Motor neuron (in vitro differentiated cells): ENCODE data around the gene WRAP73. TPM values are rescaled to one million over a fixed set of nuclear protein-coding genes. Genes with fewer than 3 reads are reported as not detected.
A peak's percentile ranks its signal among the peaks of the same experiment; 100 is the strongest.

Experiments
- ATAC-seq, 8 experiments: fragments of 200-7000 bp; cut with Tn5 transposase; replicated peaks in 6 of 8; 2 replicates each; pipeline ENCODE4 v1.8.0; 2021; ENCODE audit warnings: mild to moderate bottlenecking in 8 of 8, moderate library complexity in 8 of 8
- H3K27ac ChIP-seq, 2 donors: fragments of 250-450 bp; sonication (Bioruptor Pico); 2 replicates each; pipeline ENCODE4 v1.9.0; 2021; ENCODE audit warnings: antibody characterized with exemption in 2 of 2, mild to moderate bottlenecking in 2 of 2, moderate library complexity in 1 of 2
- H3K4me1 ChIP-seq, 2 donors: fragments of 250-450 bp; sonication (Bioruptor Pico); replicated peaks in 1 of 2; 2 replicates each; pipeline ENCODE4 v1.6.1; 2021; ENCODE audit warnings: antibody characterized with exemption in 2 of 2, mild to moderate bottlenecking in 2 of 2, moderate library complexity in 1 of 2
- H3K4me3 ChIP-seq, 5 donors: fragments of 250-450 bp; sonication (Bioruptor Pico); 2 replicates each; pipeline ENCODE4 v1.9.0; 2021; ENCODE audit warnings: antibody characterized with exemption in 5 of 5, mild to moderate bottlenecking in 5 of 5, moderate library complexity in 4 of 5
- WGBS, 10 experiments: fragments of 450-650 bp; shearing (Covaris generic); methylation state at CpG; one replicate each; pipeline ENCODE4 v1.0.0; 2022; 5-methylcytosine and 5-hydroxymethylcytosine counted together
- in situ Hi-C, 9 experiments: fragments of 400-800 bp; cut with MboI; loops; one replicate each; pipeline ENCODE4 v1.15.0; 2021; ENCODE audit warnings: low sequenced_read_pairs in 9 of 9, low pct_unique_long_range_greater_than_20kb in 2 of 9; ENCODE audit not compliant: unreplicated experiment in 9 of 9
- total RNA-seq, 8 experiments: library from RNA; unstranded; fragments of 300-600 nt; gene quantifications; 2 replicates each; pipeline versions ENCODE4 v1.2.3 to v1.2.4, GENCODE V29; 2022

The WRAP73 gene
- total RNA-seq, 8 experiments from 2014 or later: 10.4 to 21.3 (median 17.1) TPM

- in situ Hi-C loops: no loop called here
- WGBS, 10 experiments: 24 to 60% (median 44%) methylated on average over 2 to 16 of the region's 20 CpGs
- Histone ChIP-seq H3K4me3 (no peak overlapping the region), H3K27ac (no peak overlapping the region), H3K4me1 (peaks cover 28 to 37% of the 10 kb centered on the region in 2 donors)
- no peak for ATAC-seq
These were observed 34.9 kb downstream of the WRAP73 start for GRCh38 chr1:3614755-3615742.

DNA sequence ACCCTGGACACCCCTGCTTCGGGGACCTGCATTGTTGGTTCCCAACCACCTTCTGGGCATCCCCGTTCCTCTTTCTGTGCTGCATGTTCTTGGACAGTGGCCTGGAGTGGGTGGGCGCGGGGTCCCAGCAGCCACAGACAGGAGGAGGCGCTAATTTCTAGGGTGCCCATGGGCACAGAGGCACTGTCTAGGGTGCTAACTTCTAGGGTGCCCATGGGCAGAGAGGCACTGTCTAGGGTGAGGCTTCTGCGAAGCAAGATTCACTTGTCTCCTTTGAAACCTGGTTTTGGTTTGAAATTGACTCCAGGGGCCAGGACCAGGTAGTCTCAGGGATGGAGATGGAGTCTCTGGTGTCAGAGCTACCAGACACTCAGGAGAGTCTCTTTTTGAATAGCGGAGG is 37.8 kb downstream of the WRAP73 start:
- in situ Hi-C loops: no loop called here
- Histone ChIP-seq H3K4me3 (no peak overlapping the region), H3K27ac (no peak overlapping the region), H3K4me1 (peaks cover 46 to 53% of the 10 kb centered on the region in 2 donors)
- no peak for ATAC-seq
- WGBS, 10 experiments: 17 to 100% (median 71%) methylated on average over 1 to 6 of the region's 7 CpGs; no CpG with 5 or more reads in 2 of the 10 experiments

DNA sequence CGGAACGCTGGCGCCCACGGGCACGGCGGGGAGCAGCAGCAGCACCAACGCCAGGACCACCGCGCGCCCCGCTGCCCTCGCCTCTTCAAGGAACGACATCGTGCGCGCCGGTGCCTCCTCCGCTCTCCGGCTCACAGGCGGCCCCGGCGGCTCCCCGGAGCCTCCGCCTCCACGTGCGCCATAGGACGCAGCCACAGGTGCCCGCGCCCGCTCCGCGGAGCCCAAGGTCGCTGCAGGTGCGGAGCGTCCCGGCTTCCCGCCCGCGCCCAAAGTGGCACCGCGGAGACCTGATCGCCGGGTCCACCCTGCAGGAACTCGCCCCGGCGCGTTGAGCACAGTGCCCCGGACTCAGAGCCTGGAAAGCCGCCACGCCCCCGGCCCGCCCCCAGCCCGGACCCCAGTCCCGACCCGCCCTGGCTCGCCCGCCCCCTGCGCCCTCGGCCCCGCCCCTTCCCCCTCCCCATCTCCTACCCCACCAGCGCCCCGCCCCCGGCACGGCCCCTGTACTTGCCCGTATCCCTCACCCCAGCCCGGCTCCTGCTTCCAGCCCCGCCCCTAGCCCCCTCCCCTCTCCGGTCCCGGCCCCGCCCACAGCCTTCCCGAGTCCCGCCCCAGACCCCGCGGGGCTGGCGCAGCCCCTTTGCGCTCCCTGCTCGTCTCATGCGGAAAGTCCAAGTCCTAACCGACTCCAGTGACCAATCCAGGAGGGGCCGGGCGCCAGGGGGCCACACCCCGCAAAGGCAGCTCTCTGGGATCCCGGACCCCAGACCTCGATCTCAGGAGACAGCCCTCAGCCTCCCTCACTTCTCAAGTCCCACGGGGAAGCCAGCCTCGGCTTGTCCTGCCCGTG is 38.5 kb downstream of the WRAP73 start, which contains the start of gene MEGF6:
Gene MEGF6, minus strand, starts transcription at position 339 of the 850 bp plus-strand sequence. Its CDS starts 240 bp downstream, at position 99.
- H3K4me3 ChIP-seq: peak within 1 kb of the TSS; percentile 20 to 38 (median 25)
- WGBS, 10 experiments: 0 to 3% (median 1%) methylated on average over 9 to 13 of the region's 87 CpGs; no CpG with 5 or more reads in 7 of the 10 experiments
- H3K4me1 ChIP-seq: peaks cover 53 to 60% of the 10 kb centered on the region in 2 donors
- no peak within 1 kb of the TSS for H3K27ac ChIP-seq
- in situ Hi-C loops: no loop called here
- ATAC-seq: peak; percentile 57 to 82 (median 66)

DNA sequence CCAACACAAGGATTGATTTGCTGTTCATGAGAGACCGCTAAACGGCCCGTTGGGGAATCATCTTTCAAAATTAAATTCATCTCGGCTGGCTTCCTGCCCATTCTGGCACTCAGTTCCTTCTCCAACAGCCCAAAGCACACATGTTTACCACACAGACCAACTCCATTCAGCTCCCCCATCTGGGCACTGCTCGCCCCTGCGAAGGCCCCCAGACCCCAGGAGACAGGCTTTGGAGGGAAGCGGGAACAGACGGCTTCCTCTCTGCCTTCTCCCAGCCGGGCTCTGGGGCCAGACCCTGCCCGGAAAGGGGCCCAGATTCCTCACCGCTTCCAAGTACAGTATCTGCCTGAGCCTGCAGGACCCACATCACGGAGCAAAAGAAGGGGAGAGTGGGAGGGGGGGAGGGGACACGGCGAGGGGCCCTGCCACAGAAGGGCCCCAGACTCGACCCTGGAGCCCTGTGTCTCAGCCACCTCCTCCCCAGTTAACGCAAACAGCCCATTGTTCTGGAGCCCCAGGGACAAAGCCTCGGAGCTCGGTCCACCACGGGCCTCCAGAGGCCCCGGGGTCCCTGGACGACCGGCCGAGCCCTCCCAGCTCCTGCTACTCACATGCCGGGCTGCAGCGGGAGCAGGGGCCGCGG is 39.3 kb downstream of the WRAP73 start:
- Histone ChIP-seq H3K27ac (no peak overlapping the region), H3K4me3 (peak overlapping the region; percentile 20 to 38 (median 25)), H3K4me1 (peaks cover 53 to 60% of the 10 kb centered on the region in 2 donors)
- 0 to 4% (median 2%) methylated on average over 1 to 20 of the region's 27 CpGs; no CpG with 5 or more reads in 5 of the 10 experiments for WGBS, 10 experiments
- in situ Hi-C loops: no loop called here
- ATAC-seq: peak in 6 of 8 experiments; percentile 7 to 33 (median 11)

DNA sequence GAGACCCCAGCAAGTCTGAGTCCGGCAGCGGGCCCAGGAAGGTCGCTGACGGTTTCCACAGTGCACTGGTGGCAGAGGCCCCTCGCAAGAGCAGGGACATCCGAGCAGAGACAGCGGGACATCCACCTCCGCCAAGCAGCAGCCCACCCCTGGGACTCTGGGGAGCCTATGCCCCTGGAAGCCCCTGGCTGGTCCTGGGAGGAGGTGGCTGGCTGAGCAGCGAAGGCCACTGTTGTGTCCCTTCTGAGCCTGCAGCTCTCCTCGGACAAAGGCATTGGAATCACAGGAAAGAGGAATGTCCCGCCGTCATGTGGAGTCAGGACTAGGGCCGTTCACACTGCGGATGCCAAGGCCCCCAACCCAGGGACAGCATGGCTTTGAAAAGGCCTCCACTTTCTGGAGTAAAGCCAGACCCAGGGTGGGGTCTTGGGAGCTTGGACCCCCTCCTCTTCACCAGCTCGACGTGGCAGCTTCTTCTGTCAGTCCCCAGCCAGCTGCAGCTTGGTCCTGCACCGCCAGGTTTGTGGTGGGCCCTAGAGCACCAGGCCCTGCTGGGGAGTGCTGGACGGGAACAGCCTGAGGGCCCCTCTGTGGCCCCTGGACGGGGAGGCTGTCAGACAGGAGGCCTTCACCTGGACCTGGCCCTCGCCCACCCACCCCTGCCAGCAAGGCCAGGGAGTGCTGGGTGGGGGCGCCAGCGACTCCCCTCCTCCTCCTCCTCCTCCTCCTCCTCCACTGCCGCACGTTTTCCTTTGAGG is 40.0 kb downstream of the WRAP73 start:
- in situ Hi-C loops: no loop called here
- WGBS, 10 experiments: 46 to 83% (median 55%) methylated on average over 1 to 13 of the region's 24 CpGs; no CpG with 5 or more reads in 5 of the 10 experiments
- Histone ChIP-seq H3K4me1 (peaks cover 52 to 58% of the 10 kb centered on the region in 2 donors), H3K27ac (peak overlapping the region; percentile 4), H3K4me3 (peak overlapping the region in 1 of 5 donors; percentile 38)
- ATAC-seq: peak in 1 of 8 experiments; percentile 3

DNA sequence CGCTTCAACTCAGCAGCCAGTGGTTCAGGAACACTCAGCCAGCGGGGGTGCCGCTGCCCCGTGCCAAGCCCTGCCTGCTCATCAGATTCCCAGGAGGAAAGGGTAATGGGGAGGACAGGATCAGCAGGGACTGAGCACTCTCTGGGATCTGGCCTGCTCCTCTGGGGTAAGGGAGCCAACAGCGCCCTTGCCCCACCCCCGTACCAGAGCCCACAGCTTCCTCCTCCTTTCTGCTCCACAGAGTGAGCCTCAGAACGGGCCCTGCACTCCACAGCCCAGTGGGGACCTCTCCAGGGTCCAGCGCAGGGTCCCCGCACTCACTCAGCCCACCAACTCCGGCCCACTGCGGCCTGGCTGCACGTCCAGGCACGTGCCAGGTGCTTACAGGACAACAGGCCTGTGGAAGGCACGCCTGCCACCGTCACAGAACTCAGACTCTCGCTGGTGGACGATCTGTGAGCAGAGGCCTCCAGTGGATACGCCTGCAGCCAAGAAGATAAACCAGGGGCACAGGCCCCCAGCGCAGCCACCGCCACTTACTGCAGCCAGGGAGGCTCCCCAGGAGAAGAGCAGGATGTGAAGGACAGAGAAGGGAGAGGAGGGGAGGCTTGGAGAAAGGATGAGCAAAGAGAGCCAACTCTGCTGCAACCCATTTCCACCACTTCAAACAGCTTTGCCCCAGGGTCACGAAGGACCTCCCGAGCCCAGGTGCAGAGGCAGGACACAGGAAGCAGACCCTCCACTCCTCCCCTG is 40.7 kb downstream of the WRAP73 start:
- Histone ChIP-seq H3K27ac (peak overlapping the region in 1 of 2 donors; percentile 6), H3K4me3 (no peak overlapping the region), H3K4me1 (peaks cover 47 to 51% of the 10 kb centered on the region in 2 donors)
- 42 to 95% (median 80%) methylated on average over 3 to 15 of the region's 22 CpGs; no CpG with 5 or more reads in 3 of the 10 experiments for WGBS, 10 experiments
- no peak for ATAC-seq
- in situ Hi-C loops: no loop called here

GRCh38 chr1:3608154-3608553 is 41.7 kb downstream of the WRAP73 start:
- H3K27ac ChIP-seq: peak overlapping the region in 1 of 2 donors; percentile 5
- WGBS, 10 experiments: 33 to 80% (median 61%) methylated on average over 1 to 4 of the region's 7 CpGs; no CpG with 5 or more reads in 5 of the 10 experiments
- no peak overlapping the region for H3K4me3 ChIP-seq
- H3K4me1 ChIP-seq: peaks cover 47 to 51% of the 10 kb centered on the region in 2 donors
- no peak for ATAC-seq
- in situ Hi-C loops: no loop called here

DNA sequence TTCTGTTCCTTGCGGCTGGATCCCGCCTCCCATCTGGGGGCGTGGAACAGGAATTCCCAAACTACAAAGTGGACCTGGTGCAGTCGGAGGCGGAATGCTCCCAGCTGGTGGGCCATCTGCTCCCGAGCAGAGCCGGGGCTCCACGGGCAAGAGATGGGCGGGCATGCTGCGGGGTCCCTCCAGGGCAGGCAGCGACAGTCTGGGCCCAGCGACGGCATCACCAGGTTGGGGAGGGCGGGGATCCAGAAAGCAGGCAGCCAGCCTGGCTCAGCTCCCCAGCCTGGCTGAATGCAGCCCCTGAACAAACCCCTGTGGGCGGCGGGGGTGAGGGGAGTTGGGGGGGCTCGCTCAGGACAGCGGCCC is 42.2 kb downstream of the WRAP73 start:
- H3K4me1 ChIP-seq: peaks cover 47 to 51% of the 10 kb centered on the region in 2 donors
- in situ Hi-C loops: no loop called here
- no peak overlapping the region for H3K4me3 ChIP-seq
- H3K27ac ChIP-seq: peak overlapping the region in 1 of 2 donors; percentile 5
- peak in 3 of 8 experiments; percentile 22 to 37 (median 27) for ATAC-seq
- 10 to 83% (median 41%) methylated on average over 1 to 5 of the region's 18 CpGs; no CpG with 5 or more reads in 6 of the 10 experiments for WGBS, 10 experiments

DNA sequence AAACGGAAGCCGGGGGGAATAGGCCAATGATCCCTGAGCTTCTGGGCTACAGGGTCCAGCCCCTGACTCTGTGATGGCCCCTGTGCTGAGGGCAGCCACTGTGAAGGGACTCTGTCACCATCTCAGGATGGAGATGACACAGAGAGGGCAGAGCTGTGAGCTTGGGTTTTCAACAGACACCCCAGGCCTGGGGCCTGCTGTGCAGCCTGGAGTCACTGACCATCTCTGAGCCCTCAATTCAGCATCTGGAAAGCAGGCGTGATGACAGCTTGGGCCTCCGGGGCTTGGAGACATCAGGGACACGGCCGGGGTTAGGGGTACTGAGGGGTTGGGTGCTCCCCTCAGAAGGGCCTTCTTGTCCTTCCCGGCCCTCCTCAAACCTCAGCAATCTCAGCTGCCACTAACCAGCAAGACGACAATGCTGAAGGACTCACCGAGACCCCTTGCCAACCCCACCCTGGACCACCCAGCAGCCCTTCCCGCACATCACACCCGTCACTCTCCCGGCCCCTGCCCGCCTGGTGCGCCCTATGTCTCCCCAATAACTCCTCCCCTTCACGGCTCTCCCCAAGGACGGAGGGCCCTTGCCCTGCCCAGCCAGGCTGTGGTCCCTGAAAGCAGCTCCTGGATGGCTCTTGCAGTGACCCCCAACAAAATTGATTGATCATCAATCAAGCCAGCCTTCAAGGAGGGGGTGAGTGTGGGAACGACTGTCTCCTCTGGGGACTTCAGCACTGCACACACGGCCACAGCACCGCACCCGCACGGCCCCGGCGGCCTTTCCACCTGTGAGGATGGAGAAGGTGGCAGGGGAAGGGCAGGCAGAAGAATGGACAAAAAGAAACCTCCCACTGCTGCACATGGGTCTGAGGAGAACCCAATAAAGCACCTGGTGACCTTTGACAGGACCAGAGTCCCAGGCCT is 42.9 kb downstream of the WRAP73 start:
- peak in 4 of 8 experiments; percentile 11 to 48 (median 26) for ATAC-seq
- no peak overlapping the region for H3K4me3 ChIP-seq
- H3K4me1 ChIP-seq: peaks cover 47 to 51% of the 10 kb centered on the region in 2 donors
- H3K27ac ChIP-seq: peak overlapping the region; percentile 5 to 42
- 0 to 86% (median 40%) methylated on average over 1 to 14 of the region's 23 CpGs; no CpG with 5 or more reads in 5 of the 10 experiments for WGBS, 10 experiments
- in situ Hi-C loops: no loop called here

DNA sequence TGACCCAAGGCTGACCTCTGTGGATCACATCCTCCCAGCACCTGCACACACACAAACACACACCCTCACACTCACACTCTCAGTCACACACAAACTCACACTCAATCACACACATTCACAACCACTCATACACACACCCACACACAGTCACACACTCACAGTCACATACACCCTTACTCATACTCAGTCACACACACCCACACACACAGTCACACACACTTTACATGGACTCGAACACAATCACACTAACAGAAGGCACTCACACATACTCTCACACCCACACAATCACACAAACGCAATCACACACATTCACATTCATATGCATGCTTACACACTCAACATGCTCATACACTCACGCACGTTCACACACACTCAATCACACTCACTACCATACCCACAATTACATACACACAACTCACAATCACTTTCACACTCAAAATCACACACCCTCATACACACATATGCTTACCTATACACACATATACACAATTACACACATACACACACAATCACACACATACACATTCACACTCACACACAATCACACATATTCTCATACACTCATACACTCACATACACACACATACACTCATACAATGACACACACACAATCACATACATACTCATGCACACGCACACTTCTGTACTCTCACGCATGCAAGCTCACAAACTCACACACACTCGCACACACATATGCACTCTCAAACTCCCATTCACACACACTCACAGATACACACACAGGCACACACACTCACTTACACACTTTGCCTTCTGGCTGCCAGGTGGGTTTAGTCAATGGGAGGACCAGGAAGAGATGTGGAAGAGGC is 44.7 kb downstream of the WRAP73 start:
- no peak overlapping the region for H3K27ac ChIP-seq
- ATAC-seq: no peak

More for the DNA sequence above, 44.7 kb downstream of the WRAP73 start:
- H3K4me3 ChIP-seq: no peak overlapping the region
- in situ Hi-C loops: no loop called here
- 73 to 100% (median 93%) methylated on average over 1 to 7 of the region's 7 CpGs; no CpG with 5 or more reads in 1 of the 10 experiments for WGBS, 10 experiments
- peaks cover 45 to 49% of the 10 kb centered on the region in 2 donors for H3K4me1 ChIP-seq
